NCI-H526 (cell line): ENCODE measurements around the gene SYT7.
A peak's percentile ranks its signal among the peaks of the same experiment; 100 is the strongest.
"Not testable (repeated sequence)": the region's sequence is repeated elsewhere in the genome, so short reads cannot be mapped to it uniquely, and the experiment has no call there.

Experiments
- DNase-seq, 2 experiments: peaks; one replicate each; lab custom pipeline; 2025; lab: John Stamatoyannopoulos, UW

SYT7 gene

GRCh38 chr11:61496602-61497400 is 84.1 kb downstream of the SYT7 start:
- DNase-seq = no peak

DNA sequence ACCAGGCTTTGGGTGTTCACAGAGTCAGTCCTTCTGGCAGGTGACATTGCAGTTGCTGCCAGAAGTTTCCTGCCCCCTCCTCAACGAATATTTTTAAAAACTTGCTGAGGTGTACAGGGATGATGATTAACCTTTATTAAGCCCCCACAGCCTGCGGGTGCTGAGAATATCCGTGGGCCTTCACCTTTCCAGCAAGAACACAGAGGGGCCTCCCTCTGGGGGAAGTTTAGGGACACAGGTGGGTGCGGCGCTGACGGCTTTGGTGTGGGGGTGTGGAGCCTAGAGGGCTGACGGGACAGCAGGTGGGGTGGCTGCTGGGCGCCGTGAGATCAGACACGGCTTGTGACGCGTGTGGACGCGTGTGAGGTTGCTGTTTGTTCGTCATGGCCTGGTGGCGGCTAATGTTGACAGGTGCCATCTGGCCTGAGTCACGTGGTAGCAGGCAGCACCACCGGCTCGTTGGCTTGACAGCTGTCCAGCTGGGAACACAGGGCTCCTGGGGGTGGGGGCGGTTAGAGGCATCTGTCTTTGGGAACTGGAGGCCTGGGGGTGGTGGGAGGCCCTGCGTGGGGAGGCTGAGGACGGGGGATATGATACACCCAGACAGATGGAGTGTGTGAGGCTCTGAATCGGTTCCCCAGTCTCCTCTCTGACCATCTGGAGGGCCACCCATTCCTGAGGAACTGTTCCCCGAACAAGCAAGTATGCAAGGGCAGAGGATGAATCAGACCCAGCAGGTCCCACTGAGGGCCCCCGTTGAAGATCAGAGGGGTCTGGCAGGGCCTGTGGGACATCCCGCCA is 84.9 kb downstream of the SYT7 start:
- DNase-seq = peak in 1 of 2 experiments; percentile 49

GRCh38 chr11:61494381-61494961 is 86.4 kb downstream of the SYT7 start:
- no peak for DNase-seq

DNA sequence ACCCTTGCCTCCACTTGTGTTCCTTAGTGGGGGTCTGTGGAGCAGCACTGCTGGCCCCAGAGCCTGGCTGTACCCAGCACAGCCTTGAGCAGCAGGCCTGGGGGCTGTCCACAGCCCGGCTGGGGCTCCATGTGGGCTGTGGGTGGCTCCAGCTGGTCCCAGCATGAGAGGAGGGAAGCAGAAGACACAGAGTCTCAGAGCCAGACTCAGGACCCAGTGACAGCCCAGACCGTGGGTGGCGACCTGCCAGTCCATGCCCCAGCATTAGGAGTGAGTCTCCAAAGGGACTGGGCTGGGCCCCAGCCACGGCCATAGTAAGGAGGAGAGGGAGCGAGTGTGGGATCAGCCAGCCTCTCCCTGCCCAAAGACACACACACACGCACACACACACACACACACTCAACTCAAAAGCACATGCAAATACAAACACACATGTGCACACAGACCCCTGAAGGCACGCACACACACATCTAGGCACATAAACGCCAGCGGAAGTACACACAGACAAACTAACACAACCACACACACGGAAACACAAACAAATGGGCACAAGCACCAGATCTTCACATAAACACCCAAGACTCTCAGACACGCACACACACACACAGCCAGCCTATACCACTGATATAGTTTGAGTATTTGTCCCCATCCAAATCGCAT is 89.0 kb downstream of the SYT7 start:
- DNase-seq = no peak

- DNase-seq = peak in 1 of 2 experiments; percentile 60
Measured at GRCh38 chr11:61489833-61490721, 90.8 kb downstream of the SYT7 start.

DNA sequence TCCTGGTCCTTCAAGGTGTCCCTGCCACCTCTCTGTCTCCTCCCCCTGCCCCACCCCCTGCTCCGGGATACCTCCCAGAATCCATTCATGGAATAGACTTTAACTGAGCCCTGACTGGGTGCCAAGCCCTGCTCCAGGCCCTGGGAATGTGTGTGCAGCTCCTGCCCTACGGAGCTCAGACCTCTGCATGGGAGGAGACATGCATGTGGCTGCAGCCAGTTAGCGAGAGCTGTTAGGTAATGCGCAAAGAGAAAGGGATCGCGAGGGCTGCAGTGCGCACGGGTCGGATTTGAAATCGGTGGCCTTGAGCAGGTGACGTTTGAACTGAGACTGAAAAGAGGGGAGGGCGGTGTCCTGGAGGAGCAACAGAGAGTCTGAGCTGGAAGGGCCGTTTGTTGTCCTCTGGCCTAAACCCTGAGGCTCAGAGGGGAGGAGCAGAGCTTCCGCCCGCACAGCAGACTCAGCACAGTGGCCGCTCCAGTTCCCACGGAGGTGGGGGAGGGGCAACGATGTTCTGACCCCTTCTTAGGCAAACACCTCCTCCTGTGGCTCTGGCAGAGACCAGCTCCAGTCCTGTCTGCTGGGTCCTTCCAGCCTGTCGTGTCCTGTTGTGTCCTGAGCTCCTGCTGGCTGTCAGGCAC is 92.1 kb downstream of the SYT7 start:
- peak in 1 of 2 experiments; percentile 38 for DNase-seq

DNA sequence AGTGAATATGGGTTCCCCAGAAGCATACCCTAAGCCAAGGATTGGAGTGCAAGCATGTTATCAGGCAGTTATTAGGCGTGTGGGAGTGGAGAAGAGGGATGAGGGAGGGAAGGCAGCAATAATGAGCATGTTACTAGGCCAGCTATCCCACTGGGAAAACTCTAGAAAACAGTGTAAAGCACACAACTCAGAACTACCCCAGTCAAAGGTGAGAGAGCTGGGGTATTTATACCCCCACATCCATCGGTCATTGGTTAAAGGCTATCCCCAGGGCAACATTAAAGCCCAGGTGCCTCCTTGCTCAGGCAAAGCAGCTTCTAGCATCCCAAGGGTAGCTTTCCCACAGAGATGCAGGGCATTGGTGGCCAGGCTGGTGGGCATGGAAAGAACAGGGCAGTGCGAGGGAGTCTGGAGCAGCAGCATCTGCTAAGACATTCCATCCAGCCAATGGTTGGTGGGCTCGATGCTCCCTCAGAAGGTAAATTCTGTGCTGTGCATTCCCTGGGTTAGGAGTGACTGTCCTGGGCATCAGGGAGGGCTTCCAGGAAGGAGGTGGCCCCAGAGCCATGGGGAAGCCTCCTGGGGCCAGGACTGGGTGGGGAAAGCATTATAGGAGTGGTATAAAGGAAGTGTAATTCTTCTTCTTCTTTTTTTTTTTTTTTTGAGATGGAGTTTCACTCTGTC is 93.4 kb downstream of the SYT7 start:
- DNase-seq = no peak

DNA sequence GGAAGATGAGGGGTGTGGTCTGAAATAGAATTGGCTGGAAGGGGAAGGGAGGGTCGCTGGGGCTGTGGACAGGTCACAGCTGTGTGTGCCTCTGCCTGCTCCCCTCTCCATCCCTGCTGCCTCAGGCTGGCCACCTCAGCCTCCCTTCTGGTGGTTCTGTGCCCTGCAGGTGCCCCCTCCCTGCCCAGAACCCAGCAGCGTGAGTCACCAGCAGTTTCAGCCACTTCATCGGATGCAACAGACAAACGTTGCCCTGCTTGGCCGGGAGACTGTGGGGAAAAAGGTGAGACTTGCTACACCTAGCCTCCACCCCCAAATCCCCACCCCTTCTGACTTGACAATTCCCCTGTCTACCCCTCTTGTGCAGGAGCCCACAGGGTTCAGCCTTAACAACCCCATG is 94.1 kb downstream of the SYT7 start:
- DNase-seq = no peak

GRCh38 chr11:61486011-61486620 is 94.8 kb downstream of the SYT7 start:
- DNase-seq = no peak

- DNase-seq = no peak
Measured at GRCh38 chr11:61485080-61485479, 95.8 kb downstream of the SYT7 start.

- DNase-seq = no peak
Measured at GRCh38 chr11:61484541-61484940, 96.3 kb downstream of the SYT7 start.

DNA sequence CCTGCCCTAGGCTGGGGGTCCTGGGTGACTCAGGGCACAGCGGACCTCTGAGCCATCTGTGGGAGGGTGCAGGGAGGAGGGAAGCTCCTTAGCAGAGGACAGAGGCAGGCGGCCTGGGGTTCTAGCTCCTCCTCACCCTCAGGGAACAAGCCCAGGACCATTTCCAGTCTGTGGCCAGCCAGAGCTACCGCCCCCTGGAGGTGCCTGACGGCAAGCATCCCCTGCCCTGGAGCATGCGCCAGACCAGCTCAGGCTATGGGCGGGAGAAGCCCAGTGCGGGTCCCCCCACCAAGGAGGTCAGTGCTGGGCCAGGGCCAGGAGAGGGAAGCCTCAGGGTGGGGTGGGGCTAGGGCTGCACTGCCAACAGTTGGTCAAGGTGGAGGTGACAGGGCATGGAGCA is 98.4 kb downstream of the SYT7 start:
- DNase-seq = peak in 1 of 2 experiments; percentile 47

DNA sequence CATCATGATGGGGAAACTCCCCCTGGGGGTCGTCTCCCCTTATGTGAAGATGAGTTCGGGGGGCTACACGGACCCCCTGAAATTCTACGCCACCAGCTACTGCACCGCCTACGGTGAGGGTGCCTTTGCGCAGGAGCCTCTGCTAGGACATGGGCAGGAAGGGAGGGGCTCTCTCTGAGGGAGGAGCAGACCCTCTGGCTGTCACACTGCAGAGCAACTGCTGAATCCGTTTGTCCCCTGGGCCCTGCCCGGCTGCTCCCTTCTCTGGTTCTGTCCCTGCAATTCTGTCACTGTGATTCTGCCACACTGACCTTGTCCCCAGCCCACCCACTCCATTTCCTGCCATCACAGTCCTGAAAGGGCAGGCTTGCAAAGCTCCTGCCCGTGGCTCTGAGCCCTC is 99.1 kb downstream of the SYT7 start:
- no peak for DNase-seq

- DNase-seq = peak; percentile 87 to 95
Measured at GRCh38 chr11:61480994-61481335, 99.9 kb downstream of the SYT7 start.

DNA sequence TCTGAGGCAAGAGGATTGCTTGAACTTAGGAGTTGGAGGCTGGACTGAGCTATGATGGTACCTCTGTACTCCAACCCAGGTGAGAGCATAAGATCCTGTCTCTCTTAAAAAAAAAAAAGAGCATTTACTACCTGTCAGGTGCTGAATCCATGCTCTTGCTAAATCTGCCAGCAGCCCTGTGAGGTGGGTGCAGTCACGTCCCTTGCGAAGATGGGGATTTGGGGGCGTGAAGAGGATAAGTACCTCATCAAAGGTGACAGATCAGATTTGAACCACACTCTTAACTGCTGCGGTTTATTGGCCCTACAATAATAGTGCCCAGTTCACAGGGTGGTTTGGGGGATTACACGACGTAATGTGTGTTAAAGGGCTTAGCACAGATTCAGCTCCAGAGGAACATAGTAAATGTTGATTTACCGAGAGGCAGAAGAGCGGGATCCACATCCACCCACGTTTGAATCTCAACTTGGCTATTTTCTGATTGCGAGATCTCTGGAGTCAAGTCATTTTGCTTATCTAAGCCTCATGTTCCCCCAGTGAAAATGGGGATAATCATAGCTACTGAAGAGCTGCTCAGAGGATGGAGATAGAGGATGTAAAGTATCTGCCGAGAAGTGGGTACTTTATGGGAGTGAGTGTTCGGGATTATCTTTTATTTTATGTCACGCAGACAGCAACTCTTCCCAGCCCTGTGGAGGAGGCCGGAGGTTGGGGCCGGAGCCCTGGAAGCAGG is 100.4 kb downstream of the SYT7 start:
- DNase-seq = no peak

DNA sequence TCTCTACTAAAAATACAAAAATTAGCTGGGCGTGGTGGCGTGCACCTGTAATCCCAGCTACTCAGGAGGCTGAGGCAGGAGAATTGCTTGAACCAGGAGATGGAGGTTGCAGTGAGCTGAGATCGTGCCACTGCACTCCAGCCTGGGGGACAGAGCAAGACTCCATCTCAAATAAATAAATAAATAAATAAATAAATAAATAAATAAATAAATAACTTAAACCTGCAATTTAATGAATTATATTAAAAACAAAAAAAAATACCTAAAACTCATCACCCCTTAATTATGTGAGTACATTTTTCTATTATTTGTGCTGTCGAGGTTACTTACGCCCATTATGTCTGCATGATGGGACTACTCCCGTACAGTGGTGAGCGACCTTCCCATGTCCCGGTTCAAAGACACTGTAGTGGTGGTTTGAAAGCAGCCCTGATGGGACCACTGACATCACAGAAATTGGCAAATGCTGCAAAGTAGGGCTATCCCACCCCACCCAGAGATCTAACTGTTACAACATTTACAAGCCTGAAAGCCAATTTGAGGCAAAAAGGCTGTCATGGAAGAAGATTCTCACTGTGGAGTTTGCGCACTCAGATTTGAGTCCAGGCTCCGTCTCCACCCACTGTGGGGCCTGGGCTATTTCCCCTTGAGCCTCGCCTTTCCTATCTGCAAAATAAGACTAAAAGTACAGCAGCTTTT is 101.4 kb downstream of the SYT7 start:
- not testable (repeated sequence) for DNase-seq

DNA sequence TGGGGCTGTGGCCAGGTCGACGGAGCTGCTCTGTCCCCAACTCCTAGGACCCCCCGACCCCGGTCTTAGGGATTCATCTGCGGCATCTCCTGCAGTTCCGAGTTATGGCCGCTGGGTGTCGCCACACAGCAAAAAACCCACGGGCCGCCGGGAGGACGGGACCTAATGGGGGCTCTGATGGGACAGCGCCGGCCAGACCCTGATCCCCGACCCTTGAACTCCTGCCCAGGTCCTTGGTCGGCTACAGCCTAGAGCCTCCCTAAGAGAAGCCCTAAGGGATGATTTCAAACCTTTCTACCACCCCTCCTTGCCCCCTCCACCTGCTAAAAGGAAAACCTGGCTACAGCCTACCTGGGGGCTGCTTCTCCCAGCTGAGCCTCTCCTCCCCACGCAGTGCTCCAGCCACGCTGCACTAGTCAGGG is 103.1 kb downstream of the SYT7 start:
- DNase-seq = peak in 1 of 2 experiments; percentile 74

GRCh38 chr11:61477126-61477525 is 103.8 kb downstream of the SYT7 start:
- no peak for DNase-seq
